IMR-90 (cell line): Measurements from ENCODE around the gene HS6ST3. TPM values are rescaled to one million over a fixed set of nuclear protein-coding genes. Genes with fewer than 3 reads are reported as not detected.

ENCODE experiments used
- ATAC-seq: fragments of 200-7000 bp; cut with Tn5 transposase; 2 replicates; pipeline ENCODE4 v1.9.1; 2020; ENCODE audit warnings: low read depth, mild to moderate bottlenecking, moderate library complexity
- BruUV-seq: library from RNA; stranded (reverse); fragments of 400-500 nt; replicated peaks from 2 replicates; lab custom pipeline; 2021; lab: Mats Ljungman, UMichigan
- CTCF ChIA-PET: fragments of 300-600 bp; formaldehyde crosslinking; extraction: SDS; loops from one replicate; lab custom pipeline; 2021; ENCODE audit warnings: antibody characterized with exemption; lab: Yijun Ruan, JAX
- POLR2A ChIA-PET: fragments of 300-600 bp; sonication (Branson Sonifier 250); formaldehyde crosslinking; loops from one replicate; lab custom pipeline; 2022; ENCODE audit warnings: antibody characterized with exemption; ENCODE audit not compliant: unreplicated experiment; lab: Charles Lee
- DNase-seq: peaks from one replicate; pipeline ENCODE4 v3.0.0; 2013
- H2AFZ ChIP-seq: replicated peaks from 2 replicates; pipeline ENCODE3; 2013; ENCODE audit warnings: low read length, mild to moderate bottlenecking; ENCODE audit not compliant: poor library complexity
- H2AK5ac ChIP-seq: 2 replicates; pipeline ENCODE4 v1.6.1; 2013; ENCODE audit warnings: low read depth, low read length, inconsistent platforms
- H2AK9ac ChIP-seq: replicated peaks from 2 replicates; pipeline ENCODE3; 2013; ENCODE audit warnings: mild to moderate bottlenecking, low read depth, low read length, moderate library complexity; ENCODE audit not compliant: poor library complexity
- H2BK120ac ChIP-seq: 2 replicates; pipeline ENCODE4 v1.6.1; 2013; ENCODE audit warnings: low read depth, low read length, inconsistent platforms
- H2BK15ac ChIP-seq: 3 replicates; pipeline ENCODE4 v1.6.1; 2013; ENCODE audit warnings: low read depth, low read length, inconsistent platforms
- H2BK20ac ChIP-seq: 2 replicates; pipeline ENCODE4 v1.6.1; 2013; ENCODE audit warnings: low read depth, mild to moderate bottlenecking, inconsistent platforms, low read length, moderate library complexity
- H2BK5ac ChIP-seq: 2 replicates; pipeline ENCODE4 v1.6.1; 2013; ENCODE audit warnings: mild to moderate bottlenecking, low read depth, low read length, inconsistent platforms; ENCODE audit not compliant: poor library complexity, severe bottlenecking
- H3K14ac ChIP-seq: replicated peaks from 2 replicates; pipeline ENCODE4 v1.6.1; 2013; ENCODE audit warnings: low read depth, low read length, inconsistent platforms
- H3K18ac ChIP-seq: 2 replicates; pipeline ENCODE4 v1.6.1; 2013; ENCODE audit warnings: low read depth, low read length, control low read depth
- H3K23ac ChIP-seq: 2 replicates; pipeline ENCODE4 v1.6.1; 2013; ENCODE audit warnings: low read depth, low read length, inconsistent platforms
- H3K27ac ChIP-seq: 2 replicates; pipeline ENCODE4 v1.5.1; 2013; ENCODE audit warnings: mild to moderate bottlenecking, control low read depth, low read length; ENCODE audit not compliant: insufficient read depth
- H3K27me3 ChIP-seq: 2 replicates; pipeline ENCODE4 v1.6.1; 2013; ENCODE audit warnings: low read length; ENCODE audit not compliant: control insufficient read depth, insufficient read depth
- H3K36me3 ChIP-seq: 2 replicates; pipeline ENCODE4 v1.6.1; 2013; ENCODE audit warnings: low read length, mixed read lengths; ENCODE audit not compliant: control insufficient read depth, insufficient read depth
- H3K4ac ChIP-seq: 2 replicates; pipeline ENCODE4 v1.6.1; 2013; ENCODE audit warnings: low read depth, low read length, inconsistent platforms
- H3K4me1 ChIP-seq: 2 replicates; pipeline ENCODE4 v1.6.1; 2013; ENCODE audit warnings: low read length, mixed read lengths; ENCODE audit not compliant: control insufficient read depth, insufficient read depth
- H3K4me2 ChIP-seq: 2 replicates; pipeline ENCODE4 v1.6.1; 2013; ENCODE audit warnings: low read depth, mild to moderate bottlenecking, control low read depth, low read length, moderate library complexity
- H3K4me3 ChIP-seq: 2 replicates; pipeline ENCODE4 v1.5.1; 2013; ENCODE audit warnings: low read depth, mild to moderate bottlenecking, control low read depth, low read length, moderate library complexity; ENCODE audit not compliant: insufficient read depth
- H3K56ac ChIP-seq: 2 replicates; pipeline ENCODE4 v1.6.1; 2013; ENCODE audit warnings: low read length, inconsistent platforms; ENCODE audit not compliant: insufficient read depth; ENCODE audit errors: extremely low read depth
- H3K79me1 ChIP-seq, 2 experiments: 2 replicates each; pipeline ENCODE4 v1.6.1; 2013; ENCODE audit warnings: low read length in 2 of 2, inconsistent platforms in 1 of 2, low read depth in 1 of 2
- H3K9ac ChIP-seq: 2 replicates; pipeline ENCODE4 v1.6.1; 2013; ENCODE audit warnings: low read depth, low read length, control low read depth
- H3K9me1 ChIP-seq: 2 replicates; pipeline ENCODE4 v1.6.1; 2013; ENCODE audit warnings: low read length, inconsistent platforms; ENCODE audit not compliant: insufficient read depth
- H3K9me3 ChIP-seq: 2 replicates; pipeline ENCODE4 v1.6.1; 2013; ENCODE audit warnings: low read length; ENCODE audit not compliant: control insufficient read depth, insufficient read depth
- H4K20me1 ChIP-seq: 2 replicates; pipeline ENCODE4 v1.6.1; 2013; ENCODE audit warnings: low read length, inconsistent platforms; ENCODE audit not compliant: insufficient read depth
- H4K5ac ChIP-seq: 2 replicates; pipeline ENCODE4 v1.6.1; 2013; ENCODE audit warnings: mild to moderate bottlenecking, low read depth, low read length, control low read depth
- H4K8ac ChIP-seq, 2 experiments: 2 replicates each; pipeline ENCODE4 v1.6.1; 2013; ENCODE audit warnings: low read depth in 2 of 2, low read length in 2 of 2, control low read depth in 1 of 2, inconsistent platforms in 1 of 2
- H4K91ac ChIP-seq: 2 replicates; pipeline ENCODE4 v1.6.1; 2013; ENCODE audit warnings: low read depth, low read length, inconsistent platforms; ENCODE audit not compliant: insufficient read depth
- CTCF ChIP-seq: conservative IDR thresholded peaks from 2 replicates; pipeline ENCODE4 v1.5.1; 2012; ENCODE audit warnings: mild to moderate bottlenecking, low read depth, low read length, improper control_type of control experiment
- ELK1 ChIP-seq: fragments of 150-350 bp; IDR thresholded peaks from 2 replicates; pipeline ENCODE4 v1.6.1; 2016; ENCODE audit warnings: low read depth, mild to moderate bottlenecking, low read length, moderate library complexity, borderline replicate concordance
- MAFK ChIP-seq: IDR thresholded peaks from 2 replicates; pipeline ENCODE4 v1.6.1; 2012; ENCODE audit warnings: low read depth, low read length, improper control_type of control experiment
- NFE2L2 ChIP-seq: fragments of 150-350 bp; IDR thresholded peaks from 2 replicates; pipeline ENCODE4 v1.6.1; 2016; ENCODE audit warnings: low read depth, mild to moderate bottlenecking, low read length
- POLR2A ChIP-seq: IDR thresholded peaks from 2 replicates; pipeline ENCODE4 v1.6.1; 2012; ENCODE audit warnings: mild to moderate bottlenecking, low read depth, low read length
- USF2 ChIP-seq: fragments of 150-350 bp; IDR thresholded peaks from 2 replicates; pipeline ENCODE4 v1.6.1; 2017; ENCODE audit warnings: mild to moderate bottlenecking, antibody characterized with exemption, low read length, low read depth
- WGBS, 2 experiments: methylation state at CpG; one replicate each; pipeline versions ENCODE4 v1.1.5 to v1.1.7; 2013; ENCODE audit warnings: missing lambda C conversion rate in 2 of 2; ENCODE audit not compliant: insufficient read length in 1 of 2; ENCODE audit errors: extremely low coverage in 2 of 2; 5-methylcytosine and 5-hydroxymethylcytosine counted together
- dilution Hi-C: fragments of 300-500 bp; cut with HindIII; formaldehyde crosslinking; loops from one replicate; pipeline ENCODE4 v1.14.3; 2018; ENCODE audit warnings: low sequenced_read_pairs; ENCODE audit not compliant: unreplicated experiment
- in situ Hi-C: fragments of 300-500 bp; cut with MboI; formaldehyde crosslinking; loops from 3 replicates; pipeline ENCODE4 v1.14.3; 2019; ENCODE audit warnings: low sequenced_read_pairs, inconsistent platforms, mixed read lengths
- intact Hi-C: fragments of 100-400 bp; cut with micrococcal nuclease; formaldehyde crosslinking; loops from 2 replicates; pipeline ENCODE4 v1.10.0; 2022
- polyA plus RNA-seq, 3 experiments: library from polyadenylated mRNA; depleted of rRNA; stranded (reverse); fragments of >200 nt; gene quantifications; 2 replicates each; pipeline ENCODE4 v1.2.3, GENCODE V29; 2012; ENCODE audit warnings: low replicate concordance in 1 of 3
- total RNA-seq: library from RNA; depleted of rRNA; stranded (reverse); fragments of >200 nt; gene quantifications from 2 replicates; pipeline ENCODE4 v1.2.3, GENCODE V29; 2012

Gene HS6ST3
- total and polyA plus RNA-seq, 2 of the 4 experiments (the other 2 are of a cell fraction): not detected

GRCh38 chr13:96294930-96295881 is 205.3 kb downstream of the HS6ST3 start:
- Histone ChIP-seq H3K27me3 (no peaks in the 10 kb centered on the region), H3K14ac (no peak overlapping the region), H2AFZ (no peak overlapping the region), H3K4me2 (no peak overlapping the region), H3K36me3 (no peaks in the 10 kb centered on the region), H3K4me3 (no peak overlapping the region), H3K4me1 (no peaks in the 10 kb centered on the region), H3K18ac (no peak overlapping the region), H2BK5ac (no peak overlapping the region), H4K91ac (no peak overlapping the region), H3K9me3 (0 out of 2 replicates have a peak, but pooled peaks cover 4% of the 10 kb centered on the region), H2AK9ac (no peak overlapping the region), H2BK20ac (no peak overlapping the region), H2BK15ac (no peak overlapping the region), H3K79me1 (no peaks in the 10 kb centered on the region), H3K23ac (no peak overlapping the region), H4K20me1 (no peaks in the 10 kb centered on the region), H2BK120ac (no peak overlapping the region), H2AK5ac (no peak overlapping the region), H4K5ac (no peak overlapping the region), H3K27ac (no peak overlapping the region), H3K4ac (no peak overlapping the region), H3K9me1 (no peaks in the 10 kb centered on the region), H3K9ac (no peak overlapping the region), H3K56ac (no peak overlapping the region), H4K8ac (no peak overlapping the region)
- dilution Hi-C loops (no loop called here), intact Hi-C loops (no loop called here), in situ Hi-C loops (no loop called here)
- BruUV-seq: no TSS peak
- DNase-seq: no peak
- CTCF ChIA-PET: no interaction called here
- no peak for ATAC-seq
- TF ChIP-seq POLR2A (no peak), MAFK (no peak), NFE2L2 (no peak), ELK1 (no peak), CTCF (no peak), USF2 (no peak)
- 0% methylated on average over 2 of the region's 7 CpGs; no CpG with 5 or more reads in 1 of the 2 experiments for WGBS, 2 experiments
- POLR2A ChIA-PET: no interaction called here
